Ovary (tissue), 3 donors: Measurements from ENCODE around the gene POLR1B.

Experiments
- CTCF ChIP-seq, 3 donors: fragments of 450-650 bp in 2 of 3; fragments of 200-600 bp in 1 of 3; IDR thresholded peaks; one replicate each; pipeline versions ENCODE4 v1.5.1 to v1.8.0; 2016 to 2022; ENCODE audit warnings: antibody characterized with exemption in 3 of 3, mild to moderate bottlenecking in 1 of 3
- EP300 ChIP-seq: sonication (generic); formaldehyde crosslinking; IDR thresholded peaks from one replicate; pipeline ENCODE4 v1.6.1; 2017; ENCODE audit warnings: antibody characterized with exemption
- donor health status: DM: no; HTN: no; CAD: no.

GRCh38 chr2:112541315-112542122 is 746 bp upstream of the POLR1B start:
- TF ChIP-seq EP300 (no peak), CTCF (IDR thresholded peaks at IDR 0.05) (peak in 1 of 3 donors; percentile 6)
